KOPT-K1 (cell line): ENCODE results near the gene CDH1.
"Not testable (repeated sequence)": the region's sequence is repeated elsewhere in the genome, so short reads cannot be mapped to it uniquely, and the experiment has no call there.

ENCODE experiments used
- H3K27ac ChIP-seq: fragments of 200-600 bp; sonication (generic); 2 replicates; pipeline ENCODE4 v1.5.1; 2016; ENCODE audit warnings: antibody characterized with exemption, mild to moderate bottlenecking, low read depth, low read length; ENCODE audit not compliant: poor library complexity, severe bottlenecking
- H3K36me3 ChIP-seq: fragments of 200-600 bp; sonication (generic); 2 replicates; pipeline ENCODE4 v1.5.1; 2017; ENCODE audit warnings: antibody characterized with exemption, mild to moderate bottlenecking, low read length, moderate library complexity; ENCODE audit not compliant: insufficient read depth
- H3K9me3 ChIP-seq: fragments of 200-600 bp; sonication (generic); 2 replicates; pipeline ENCODE4 v1.5.1; 2017; ENCODE audit warnings: antibody characterized with exemption, low read length, mild to moderate bottlenecking; ENCODE audit not compliant: insufficient read depth, poor library complexity, severe bottlenecking

CDH1 gene

DNA sequence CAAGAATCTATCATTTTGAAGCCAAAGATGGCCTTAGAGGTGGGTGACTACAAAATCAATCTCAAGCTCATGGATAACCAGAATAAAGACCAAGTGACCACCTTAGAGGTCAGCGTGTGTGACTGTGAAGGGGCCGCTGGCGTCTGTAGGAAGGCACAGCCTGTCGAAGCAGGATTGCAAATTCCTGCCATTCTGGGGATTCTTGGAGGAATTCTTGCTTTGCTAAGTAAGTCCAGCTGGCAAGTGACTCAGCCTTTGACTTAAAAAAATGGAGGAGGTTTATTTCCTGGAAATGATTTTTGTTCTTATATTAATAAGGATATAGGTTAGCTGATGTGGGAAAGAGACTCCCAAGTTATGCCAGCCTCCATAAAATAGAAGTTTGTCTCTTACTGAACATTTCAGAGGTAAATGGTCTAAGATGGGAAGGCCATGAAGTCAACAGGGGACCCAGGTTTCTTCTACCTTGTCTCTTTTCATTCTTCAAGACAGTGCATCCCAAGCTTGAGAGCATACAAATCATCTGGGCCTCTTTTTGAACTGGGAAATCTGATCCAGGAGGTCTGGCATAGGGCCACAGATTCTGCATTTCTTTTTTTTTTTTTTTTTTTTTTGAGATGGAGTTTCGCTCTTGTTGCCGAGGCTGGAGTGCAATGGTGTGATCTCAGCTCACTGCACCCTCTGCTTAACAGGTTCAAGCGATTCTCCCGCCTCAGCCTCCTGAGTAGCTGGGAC is 86.5 kb downstream of the CDH1 start:
- no peaks in the 10 kb centered on the region for H3K9me3 ChIP-seq
- no peaks in the 10 kb centered on the region for H3K36me3 ChIP-seq
- H3K27ac ChIP-seq = no peak overlapping the region

DNA sequence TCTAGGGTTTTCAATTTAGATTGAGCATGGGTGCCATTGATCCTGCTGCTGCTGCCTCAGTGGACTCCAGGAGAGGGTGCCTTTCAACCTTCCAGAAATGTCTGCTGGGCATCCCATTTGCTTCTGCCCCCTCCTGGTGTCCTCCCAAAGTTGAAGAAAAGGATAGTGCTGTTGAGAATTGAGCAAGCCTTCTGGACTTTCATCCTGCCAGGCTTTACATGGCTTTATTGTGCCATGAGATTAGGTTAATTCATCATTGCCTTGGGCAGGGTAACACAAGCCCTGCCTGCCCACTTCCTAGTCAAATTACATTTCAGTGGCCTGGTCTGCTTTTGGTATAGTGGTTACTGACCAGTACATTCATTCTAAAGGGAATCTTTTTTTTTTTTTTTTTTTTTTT is 88.3 kb downstream of the CDH1 start:
- Histone ChIP-seq H3K9me3 (no peaks in the 10 kb centered on the region), H3K36me3 (no peaks in the 10 kb centered on the region), H3K27ac (no peak overlapping the region)

DNA sequence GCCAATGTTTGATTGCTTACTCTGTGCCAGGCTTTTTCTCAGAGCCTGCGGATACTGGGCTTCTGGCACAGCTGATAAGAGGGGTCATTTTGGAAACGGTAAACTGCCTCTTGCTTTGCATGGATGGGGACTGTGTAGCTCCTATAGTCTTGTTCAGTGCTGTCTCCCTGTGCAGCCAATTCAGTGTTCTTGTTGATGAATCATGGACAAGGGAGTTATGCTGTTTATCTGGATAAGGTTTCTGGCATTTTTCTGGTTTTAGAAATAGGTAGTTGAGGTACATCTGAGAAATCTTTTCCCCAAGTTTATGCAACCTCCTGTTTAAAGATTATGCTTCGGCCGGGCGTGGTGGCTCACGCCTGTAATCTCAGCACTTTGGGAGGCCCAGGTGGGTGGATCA is 89.6 kb downstream of the CDH1 start:
- no peaks in the 10 kb centered on the region for H3K9me3 ChIP-seq
- H3K36me3 ChIP-seq = no peaks in the 10 kb centered on the region
- no peak overlapping the region for H3K27ac ChIP-seq

DNA sequence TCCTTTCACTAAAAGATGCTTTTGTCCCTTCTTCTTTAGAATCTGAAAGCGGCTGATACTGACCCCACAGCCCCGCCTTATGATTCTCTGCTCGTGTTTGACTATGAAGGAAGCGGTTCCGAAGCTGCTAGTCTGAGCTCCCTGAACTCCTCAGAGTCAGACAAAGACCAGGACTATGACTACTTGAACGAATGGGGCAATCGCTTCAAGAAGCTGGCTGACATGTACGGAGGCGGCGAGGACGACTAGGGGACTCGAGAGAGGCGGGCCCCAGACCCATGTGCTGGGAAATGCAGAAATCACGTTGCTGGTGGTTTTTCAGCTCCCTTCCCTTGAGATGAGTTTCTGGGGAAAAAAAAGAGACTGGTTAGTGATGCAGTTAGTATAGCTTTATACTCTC is 96.2 kb downstream of the CDH1 start:
- no peaks in the 10 kb centered on the region for H3K9me3 ChIP-seq
- no peaks in the 10 kb centered on the region for H3K36me3 ChIP-seq
- no peak overlapping the region for H3K27ac ChIP-seq

DNA sequence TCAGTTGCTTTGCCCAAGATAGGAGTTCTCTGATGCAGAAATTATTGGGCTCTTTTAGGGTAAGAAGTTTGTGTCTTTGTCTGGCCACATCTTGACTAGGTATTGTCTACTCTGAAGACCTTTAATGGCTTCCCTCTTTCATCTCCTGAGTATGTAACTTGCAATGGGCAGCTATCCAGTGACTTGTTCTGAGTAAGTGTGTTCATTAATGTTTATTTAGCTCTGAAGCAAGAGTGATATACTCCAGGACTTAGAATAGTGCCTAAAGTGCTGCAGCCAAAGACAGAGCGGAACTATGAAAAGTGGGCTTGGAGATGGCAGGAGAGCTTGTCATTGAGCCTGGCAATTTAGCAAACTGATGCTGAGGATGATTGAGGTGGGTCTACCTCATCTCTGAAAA is 97.5 kb downstream of the CDH1 start:
- H3K9me3 ChIP-seq = no peaks in the 10 kb centered on the region
- no peaks in the 10 kb centered on the region for H3K36me3 ChIP-seq
- no peak overlapping the region for H3K27ac ChIP-seq

DNA sequence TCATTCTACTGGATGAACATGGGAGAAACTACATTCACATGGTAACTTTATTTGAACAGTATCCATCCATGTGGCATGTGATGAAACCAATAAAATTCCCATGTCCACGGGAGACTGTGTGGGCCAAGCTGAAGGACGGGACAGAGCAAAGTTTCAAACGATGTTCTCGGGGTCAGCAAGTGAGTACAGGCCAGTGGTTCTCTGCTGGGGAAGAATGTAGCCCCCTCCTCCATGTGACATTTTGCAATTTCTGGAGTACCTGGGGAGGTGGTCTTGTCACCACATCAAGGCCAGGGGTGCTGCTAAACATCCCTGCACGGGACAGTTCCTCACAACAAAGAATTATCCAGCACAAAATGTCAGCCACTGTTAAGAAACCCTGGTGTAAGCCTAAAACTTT is 98.9 kb downstream of the CDH1 start:
- no peaks in the 10 kb centered on the region for H3K9me3 ChIP-seq
- no peaks in the 10 kb centered on the region for H3K36me3 ChIP-seq
- H3K27ac ChIP-seq = no peak overlapping the region

DNA sequence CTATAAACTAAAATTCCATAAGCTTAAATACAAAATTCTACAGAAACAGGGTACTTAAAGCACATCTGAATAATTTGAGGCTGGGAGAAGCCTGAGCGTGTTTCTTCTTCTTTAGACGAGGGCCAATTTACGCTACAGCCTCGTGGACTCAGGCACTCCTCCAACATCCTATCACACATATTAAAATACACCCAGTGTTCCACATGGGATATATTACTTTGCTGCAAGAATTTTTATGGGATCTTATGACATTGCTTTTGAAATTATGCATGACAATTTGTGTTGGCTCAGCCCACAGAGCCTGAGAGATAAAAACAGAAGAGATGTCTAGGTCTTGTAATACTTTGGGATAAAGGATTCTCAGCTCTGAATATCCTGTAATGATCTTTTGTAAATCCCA is 102.7 kb downstream of the CDH1 start:
- H3K9me3 ChIP-seq = no peaks in the 10 kb centered on the region
- H3K27ac ChIP-seq = no peak overlapping the region
- H3K36me3 ChIP-seq = no peaks in the 10 kb centered on the region

DNA sequence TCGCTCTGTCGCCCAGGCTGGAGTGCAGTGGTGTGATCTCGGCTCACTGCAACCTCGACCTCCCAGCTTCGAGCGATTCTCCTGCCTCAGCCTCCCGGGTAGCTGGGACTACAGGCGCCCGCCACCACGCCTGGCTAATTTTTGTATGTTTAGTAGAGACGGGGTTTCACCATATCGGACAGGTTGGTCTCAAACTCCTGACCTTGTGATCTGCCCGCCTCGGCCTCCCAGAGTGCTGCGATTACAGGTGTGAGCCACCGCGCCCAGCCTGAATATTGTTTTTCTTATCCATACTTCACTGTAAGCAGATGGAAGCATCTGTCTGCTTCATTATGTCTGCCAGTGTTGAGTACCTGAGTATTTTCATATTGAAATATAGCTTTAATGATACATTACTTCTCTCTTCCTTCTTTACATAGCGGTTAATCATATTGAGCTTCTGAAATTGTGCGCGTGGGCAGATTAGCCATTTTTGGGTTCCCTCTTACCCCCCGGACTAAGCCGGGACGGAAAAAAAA is 105.9 kb downstream of the CDH1 start:
- not testable (repeated sequence) for H3K36me3 ChIP-seq, H3K9me3 ChIP-seq
- H3K27ac ChIP-seq = peak overlapping the region; percentile 86

DNA sequence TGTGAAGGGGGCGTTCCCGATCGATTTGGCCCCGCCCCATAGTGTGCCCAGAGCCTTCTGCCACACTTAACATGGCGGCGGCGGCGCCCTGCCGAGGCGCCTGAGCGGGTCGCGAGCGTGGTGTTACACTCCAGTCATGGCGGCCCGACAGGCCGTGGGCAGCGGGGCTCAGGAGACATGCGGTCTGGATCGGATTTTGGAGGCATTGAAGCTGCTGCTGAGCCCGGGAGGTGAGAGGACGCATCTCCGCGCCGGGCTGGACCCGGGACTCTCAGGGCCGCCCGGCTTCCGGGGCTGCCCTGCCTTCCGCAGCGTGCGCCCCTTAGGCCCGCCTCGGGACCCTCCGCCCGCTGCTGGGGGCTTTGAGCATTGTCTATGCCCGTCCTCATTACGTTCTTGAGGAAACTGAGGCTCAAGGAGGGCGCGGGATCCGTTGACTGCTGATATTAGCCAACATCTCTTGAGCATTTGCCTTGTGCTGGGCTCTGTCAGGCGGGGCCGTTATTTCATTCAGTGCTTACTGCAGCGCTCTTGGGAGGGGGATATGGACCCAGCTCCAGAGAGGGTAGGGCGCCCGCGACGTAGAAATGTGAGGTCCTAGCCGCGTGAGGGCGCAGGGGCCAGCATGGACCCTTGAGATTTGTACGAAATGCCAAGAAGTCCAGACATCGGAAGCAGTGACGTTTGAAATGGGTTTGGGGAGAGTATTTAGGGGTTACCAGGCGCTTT is 106.6 kb downstream of the CDH1 start, which contains the start of gene TANGO6:
TANGO6 (plus strand) TSS at position 50 of the 729 bp plus-strand sequence; CDS start at position 137, 87 bp downstream.
- no peaks in the 10 kb centered on the region for H3K36me3 ChIP-seq
- peak within 1 kb of the TSS; percentile 86 for H3K27ac ChIP-seq
- H3K9me3 ChIP-seq = no peaks in the 10 kb centered on the region

DNA sequence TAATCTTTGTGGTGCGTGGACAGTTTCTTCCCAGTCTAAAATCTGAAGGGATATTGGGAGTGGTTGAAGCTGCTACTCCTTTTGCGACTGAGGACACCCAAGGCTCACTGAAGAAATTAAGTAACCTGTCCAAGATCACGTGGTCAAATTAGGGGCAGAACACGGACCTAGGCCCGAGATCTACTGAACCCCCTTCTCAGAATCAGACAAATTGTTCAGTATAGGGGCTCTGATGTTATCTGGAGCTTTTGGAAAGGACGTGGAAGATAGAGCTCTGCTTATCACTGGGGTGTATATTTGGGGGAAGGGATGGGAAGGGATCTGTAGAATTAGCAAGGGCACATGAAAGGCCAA is 107.1 kb downstream of the CDH1 start:
- Histone ChIP-seq H3K9me3 (no peaks in the 10 kb centered on the region), H3K36me3 (no peaks in the 10 kb centered on the region), H3K27ac (peak overlapping the region; percentile 86)

DNA sequence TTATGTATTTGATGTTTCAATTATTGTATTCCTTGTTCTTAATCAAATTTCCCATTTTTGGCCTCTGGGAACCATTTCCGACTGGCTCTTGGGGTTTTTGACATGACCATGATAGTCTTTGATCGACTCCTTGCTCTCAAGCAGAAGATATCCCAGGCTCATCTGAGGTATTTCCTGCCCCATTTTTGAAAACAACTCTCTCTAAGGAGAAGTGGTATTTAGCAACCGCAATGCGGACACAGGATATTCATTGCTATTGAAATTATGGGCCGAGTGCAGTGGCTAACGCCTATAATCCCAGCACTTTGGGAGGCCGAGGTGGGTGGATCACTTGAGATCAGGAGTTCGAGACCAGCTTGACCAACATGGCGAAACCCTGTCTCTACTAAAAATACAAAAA is 111.7 kb downstream of the CDH1 start:
- peaks cover 3% of the 10 kb centered on the region for H3K9me3 ChIP-seq
- H3K36me3 ChIP-seq = no peaks in the 10 kb centered on the region
- no peak overlapping the region for H3K27ac ChIP-seq

DNA sequence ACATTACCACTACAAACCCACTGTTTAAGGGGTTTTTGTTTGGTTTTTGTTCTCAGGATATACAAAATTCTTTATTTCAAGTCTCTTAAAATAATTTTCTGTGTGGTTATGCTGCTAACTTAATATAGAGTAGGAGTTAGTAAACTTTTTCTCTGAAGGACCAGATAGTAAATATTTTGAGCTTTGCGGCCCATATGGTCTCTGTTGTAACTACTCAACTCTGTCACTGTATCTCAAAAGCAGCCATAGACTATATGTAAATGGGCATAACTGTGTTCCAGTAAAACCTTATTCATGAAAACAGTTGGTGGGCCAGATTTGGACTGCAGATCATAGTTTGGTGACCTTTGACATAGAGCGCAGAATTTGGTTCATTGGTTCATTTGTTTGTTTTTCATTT is 113.4 kb downstream of the CDH1 start:
- H3K27ac ChIP-seq = no peak overlapping the region
- H3K9me3 ChIP-seq = peaks cover 4% of the 10 kb centered on the region
- H3K36me3 ChIP-seq = no peaks in the 10 kb centered on the region

DNA sequence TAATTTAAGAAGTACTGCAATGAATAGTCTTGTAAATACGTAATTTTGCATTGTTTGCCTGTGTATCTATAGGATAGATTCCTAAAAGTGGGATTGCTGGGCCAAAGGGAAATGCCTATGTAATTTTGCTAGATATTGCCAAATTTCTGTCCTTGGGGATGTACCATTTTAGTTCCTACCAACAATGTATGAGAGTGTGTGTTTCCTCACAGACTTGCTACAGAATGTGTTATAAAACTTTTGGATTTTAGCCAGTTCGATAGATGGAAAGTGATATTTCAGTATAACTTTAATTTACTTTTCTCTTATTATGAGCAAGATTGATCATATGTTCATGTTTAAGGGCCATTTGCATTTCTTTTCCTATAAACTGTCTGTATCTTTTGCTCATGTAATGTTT is 114.5 kb downstream of the CDH1 start:
- no peaks in the 10 kb centered on the region for H3K36me3 ChIP-seq
- peaks cover 4% of the 10 kb centered on the region for H3K9me3 ChIP-seq
- no peak overlapping the region for H3K27ac ChIP-seq

DNA sequence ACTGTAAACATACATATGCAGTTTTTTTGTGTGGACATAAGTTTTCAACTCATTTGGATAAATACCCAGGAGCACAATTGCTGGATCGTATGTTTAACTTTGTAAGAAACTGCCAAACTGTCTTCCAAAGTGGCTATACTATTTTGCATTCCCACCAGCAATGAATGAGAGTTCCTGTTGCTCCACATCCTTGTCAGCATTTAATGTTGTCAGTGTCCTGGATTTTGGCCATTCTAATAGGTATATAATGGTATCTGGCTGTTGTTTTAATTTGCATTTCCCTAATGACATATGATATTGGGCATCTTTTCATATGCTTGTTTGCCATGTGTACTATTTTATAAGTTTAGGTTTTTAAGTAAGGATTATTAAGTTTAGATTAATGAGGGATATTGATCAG is 120.4 kb downstream of the CDH1 start:
- Histone ChIP-seq H3K36me3 (peaks cover 23% of the 10 kb centered on the region), H3K9me3 (peaks cover 4% of the 10 kb centered on the region)

DNA sequence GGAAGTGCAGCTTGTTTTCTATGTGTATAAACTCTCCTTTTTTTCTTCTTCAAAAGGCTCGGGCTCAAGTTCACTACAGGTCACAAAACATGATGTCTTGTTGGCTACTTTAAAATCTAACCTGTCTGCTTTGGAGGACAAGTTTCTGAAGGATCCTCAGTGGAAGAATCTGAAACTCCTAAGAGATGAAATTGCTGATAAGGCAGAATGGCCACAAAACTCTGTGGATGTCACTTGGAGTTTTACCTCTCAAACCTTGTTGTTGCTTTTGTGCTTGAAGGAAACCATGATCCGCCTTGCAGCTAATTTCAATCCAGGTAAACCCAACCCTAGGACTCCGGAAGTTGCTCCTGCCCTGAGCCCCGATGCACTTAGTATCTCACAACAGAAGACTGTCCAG is 122.7 kb downstream of the CDH1 start:
- Histone ChIP-seq H3K27ac (no peak overlapping the region), H3K36me3 (peaks cover 45% of the 10 kb centered on the region), H3K9me3 (no peaks in the 10 kb centered on the region)

More for the DNA sequence above, 120.4 kb downstream of the CDH1 start:
- H3K27ac ChIP-seq = no peak overlapping the region
